Measurements from ENCODE around the gene TXNDC17.
"Not testable (repeated sequence)": the region's sequence is repeated elsewhere in the genome, so short reads cannot be mapped to it uniquely, and the experiment has no call there.

DNA sequence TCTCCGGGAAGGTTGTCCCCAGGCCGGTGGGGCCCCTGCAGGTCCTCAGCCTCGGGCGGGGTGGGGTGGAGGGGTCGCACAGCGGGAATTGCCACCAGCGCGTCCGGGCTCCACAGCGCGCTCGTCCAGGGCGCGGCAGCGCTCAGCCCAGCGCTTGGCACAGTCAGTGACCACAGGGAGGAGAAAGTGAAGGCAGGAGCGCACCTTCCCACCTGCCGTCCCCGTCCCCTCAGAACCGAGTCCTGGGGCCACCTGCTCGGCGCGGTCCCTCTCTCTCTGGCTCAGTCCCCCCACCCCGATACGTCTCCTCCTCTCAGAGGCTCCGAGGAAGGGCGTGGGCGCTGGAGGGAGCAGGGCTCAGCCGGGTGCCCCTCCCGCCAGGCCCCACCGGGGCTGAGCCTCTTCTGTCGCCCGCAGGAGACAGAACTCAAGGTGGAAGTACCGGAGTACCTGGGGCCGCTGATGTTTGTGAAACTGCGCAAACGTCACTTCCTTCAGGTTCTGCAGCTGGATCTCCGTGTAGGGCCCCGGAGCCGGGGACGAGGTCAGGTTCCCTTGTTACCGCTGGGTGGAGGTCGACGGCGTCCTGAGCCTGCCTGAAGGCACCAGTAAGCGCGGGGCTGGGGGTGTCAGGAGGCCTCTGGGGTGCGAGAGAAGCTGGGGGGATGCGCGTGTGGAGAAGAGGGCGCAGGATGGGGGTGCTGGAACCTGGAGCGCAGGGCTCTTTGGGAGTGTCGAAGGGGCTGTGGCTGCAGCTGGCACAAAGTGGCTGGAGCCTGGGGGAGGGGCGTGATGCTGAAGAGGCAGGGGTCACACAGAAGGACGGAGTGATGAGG is 16.2 kb downstream of the TXNDC17 start:
- not testable (repeated sequence) for TF ChIP-seq CHD1 (IDR thresholded peaks at IDR 0.05; ENCODE audit: low read depth, low read length); CTCF (conservative IDR thresholded peaks at IDR 0.05; ENCODE audit: low read depth, low read length); RAD21 (IDR thresholded peaks at IDR 0.05; ENCODE audit: low read length)

Measured in IMR-90 (cell line).